ENCODE results near the gene NOCT. TPM values are rescaled to one million over a fixed set of nuclear protein-coding genes. Genes with fewer than 3 reads are reported as not detected.
A peak's percentile ranks its signal among the peaks of the same experiment; 100 is the strongest.

The NOCT gene
- total and polyA plus RNA-seq, 2 of the 8 experiments (the other 6 are each of a cell fraction or from before 2014, with no cell fraction given): 10.4 to 45.5 TPM

DNA sequence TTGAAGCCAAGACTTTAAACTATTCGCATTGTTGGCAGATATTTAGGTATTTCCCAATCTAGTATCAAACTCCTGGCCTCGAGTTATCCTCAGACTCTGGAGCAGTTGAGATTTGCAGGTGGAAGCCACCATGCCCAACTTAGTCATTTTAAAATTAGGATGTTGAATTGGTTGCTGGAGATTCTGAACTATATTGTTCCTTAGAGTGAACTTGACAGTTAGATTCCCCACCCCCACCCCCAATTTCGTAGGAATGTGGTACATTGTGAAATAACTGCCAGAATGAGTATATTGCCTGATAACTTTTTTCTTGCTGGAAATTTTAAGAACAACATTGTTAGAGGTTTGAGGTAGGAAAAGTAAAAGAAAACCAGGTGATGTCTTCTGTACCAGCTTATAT, 2.3 kb downstream of the NOCT start:
- no peak overlapping the region for H2BK12ac ChIP-seq (ENCODE audit: low read depth, low read length)
- H3K4ac ChIP-seq (replicated peaks; ENCODE audit: insufficient read length, low read depth, low read length): no peak overlapping the region
- H3K23me2 ChIP-seq (ENCODE audit: low read depth, low read length): peaks cover 4% of the 10 kb centered on the region; the same call in 1 of the 2 replicates
- no peak overlapping the region for H2AFZ ChIP-seq (ENCODE audit: low read length)
- no peak for DNase-seq (ENCODE audit: low read depth in 1 of 2, low spot score in 2 of 2)
- H4K91ac ChIP-seq (replicated peaks; ENCODE audit: insufficient read length, low read length): no peak overlapping the region
- FAIRE-seq: no peak
- CTCF ChIA-PET (ENCODE audit: partially characterized antibody): interaction anchor here (0.7 to 5.0 kb wide), 3 partner anchors 10 to 305 kb away, joined by 3 to 39 read pairs (median 5); no protein-coding TSS in a partner anchor
- H3K56ac ChIP-seq (replicated peaks; ENCODE audit: insufficient read length, low read depth, low read length): no peak overlapping the region
- POLR2A ChIA-PET (ENCODE audit: partially characterized antibody): interaction anchor here (0.7 to 5.4 kb wide), 6 partner anchors 9 to 283 kb away, joined by 3 to 39 read pairs (median 6); partner anchors contain the start of gene NAA15
- no peaks in the 10 kb centered on the region for H3K9me3 ChIP-seq (ENCODE audit: insufficient read depth in 2 of 2, low read depth in 1 of 2, low read length in 1 of 2)
- TF ChIP-seq EP300 (IDR thresholded peaks at IDR 0.05; ENCODE audit: borderline replicate concordance in 1 of 2, low read depth in 2 of 2, low read length in 2 of 2) (no peak), CREB1 (IDR thresholded peaks at IDR 0.05) (no peak), CBX8 (IDR thresholded peaks at IDR 0.05; ENCODE audit: borderline replicate concordance, low read depth, low read length) (no peak), KDM4A (IDR thresholded peaks at IDR 0.05; ENCODE audit: low read depth, low read length, severe bottlenecking) (no peak), YY1 (IDR thresholded peaks at IDR 0.05; ENCODE audit: low read depth, low read length) (no peak)
- no peak overlapping the region for H2BK15ac ChIP-seq (ENCODE audit: low read length)
- H3K14ac ChIP-seq (ENCODE audit: insufficient read length): no peak overlapping the region
- no peak overlapping the region for H2AK5ac ChIP-seq (ENCODE audit: low read depth, low read length)
- 61% methylated on average over 3 of the region's 3 CpGs; no CpG with 5 or more reads in 1 of the 2 experiments for WGBS, 2 experiments (ENCODE audit: extremely low coverage in 1 of 2, insufficient coverage in 1 of 2, insufficient read length in 1 of 2, insufficient replicate concordance in 2 of 2, low coverage in 1 of 2, low lambda C conversion rate in 2 of 2, missing lambda C conversion rate in 1 of 2)
- H3K23ac ChIP-seq (ENCODE audit: insufficient read length): no peak overlapping the region
- no peak overlapping the region for H4K8ac ChIP-seq (ENCODE audit: extremely low read depth, insufficient read depth, low read length)
- H3K4me3 ChIP-seq (ENCODE audit: extremely low read depth in 1 of 4, insufficient read depth in 2 of 4, low read depth in 3 of 4, low read length in 4 of 4): peak overlapping the region in 1 of 4 experiments; percentile 40; a peak in 2 of 8 replicates
- H3K4me1 ChIP-seq (replicated peaks in 1 of 4; ENCODE audit: control insufficient read depth in 3 of 4, insufficient read depth in 4 of 4, low read length in 3 of 4): peaks cover 17 to 31% (median 24%) of the 10 kb centered on the region in 4 experiments
- H3K4me2 ChIP-seq (ENCODE audit: insufficient read depth in 1 of 2, low read depth in 2 of 2, low read length in 2 of 2): peak overlapping the region; percentile 49 to 94
- H2BK120ac ChIP-seq (replicated peaks; ENCODE audit: low read depth, low read length): no peak overlapping the region
- peaks cover 15 to 61% of the 10 kb centered on the region in 2 experiments for H3K79me2 ChIP-seq (ENCODE audit: control insufficient read depth in 1 of 2, insufficient read depth in 2 of 2, low read length in 2 of 2)
- H2BK5ac ChIP-seq (ENCODE audit: low read depth, low read length): no peak overlapping the region
- H3K18ac ChIP-seq (ENCODE audit: extremely low read depth, low read length): no peak overlapping the region
- peaks cover 3% of the 10 kb centered on the region; the same call in 1 of the 2 replicates for H3K79me1 ChIP-seq (ENCODE audit: low read depth, low read length)
- no peaks in the 10 kb centered on the region for H3K27me3 ChIP-seq (replicated peaks in 1 of 4; ENCODE audit: control insufficient read depth in 3 of 4, extremely low read depth in 1 of 4, insufficient read depth in 3 of 4, low read length in 3 of 4)
- H4K20me1 ChIP-seq (replicated peaks in 1 of 2; ENCODE audit: control insufficient read depth in 1 of 2, insufficient read depth in 2 of 2, low read length in 2 of 2): peaks cover 2 to 16% of the 10 kb centered on the region in 2 experiments
- H3K27ac ChIP-seq (ENCODE audit: low read depth, low read length): no peak overlapping the region
- H3K9ac ChIP-seq (replicated peaks in 1 of 4; ENCODE audit: extremely low read depth in 1 of 4, low read depth in 3 of 4, low read length in 3 of 4): no peak overlapping the region
- no peaks in the 10 kb centered on the region; a peak in 2 of 8 replicates for H3K36me3 ChIP-seq (ENCODE audit: control insufficient read depth in 2 of 4, insufficient read depth in 4 of 4, low read length in 3 of 4)
- no peak overlapping the region for H2BK20ac ChIP-seq (ENCODE audit: low read length)
- H4K5ac ChIP-seq (ENCODE audit: insufficient read length, low read depth, low read length): no peak overlapping the region

Measured in H1 (cell line).